H1 (cell line): ENCODE results near the gene GPRASP3. TPM values are rescaled to one million over a fixed set of nuclear protein-coding genes. Genes with fewer than 3 reads are reported as not detected.
"Not testable (repeated sequence)": the region's sequence is repeated elsewhere in the genome, so short reads cannot be mapped to it uniquely, and the experiment has no call there.

Experiments used
- CTCF ChIA-PET: fragments of 300-600 bp; sonication (Branson Sonifier 250); formaldehyde crosslinking; loops from one replicate; lab custom pipeline; 2021; ENCODE audit not compliant: partially characterized antibody; lab: Charles Lee
- POLR2A ChIA-PET: fragments of 300-600 bp; sonication (Branson Sonifier 250); formaldehyde crosslinking; loops from one replicate; lab custom pipeline; 2021; ENCODE audit warnings: inconsistent platforms; ENCODE audit not compliant: partially characterized antibody; lab: Charles Lee
- DNase-seq, 2 experiments: peaks; one replicate each; pipeline versions ENCODE4 v3.0.0 to v3.0.0-alpha.2; 2010 to 2022; ENCODE audit warnings: low spot score in 2 of 2, low read depth in 1 of 2, mixed read lengths in 1 of 2
- FAIRE-seq: peaks from 2 replicates; lab custom pipeline; 2011; peaks lifted over from hg19 to GRCh38; lab: Jason Lieb, UNC
- H2AFZ ChIP-seq: 2 replicates; pipeline ENCODE4 v1.8.1; 2012; ENCODE audit warnings: low read length, inconsistent platforms
- H2AK5ac ChIP-seq: 2 replicates; pipeline ENCODE4 v1.6.1; 2013; ENCODE audit warnings: low read depth, low read length
- H2BK120ac ChIP-seq: replicated peaks from 2 replicates; pipeline ENCODE3; 2013; ENCODE audit warnings: low read depth, low read length, inconsistent platforms
- H2BK12ac ChIP-seq: 2 replicates; pipeline ENCODE4 v1.6.1; 2013; ENCODE audit warnings: low read depth, low read length
- H2BK15ac ChIP-seq: 2 replicates; pipeline ENCODE4 v1.6.1; 2013; ENCODE audit warnings: low read length
- H2BK20ac ChIP-seq: 2 replicates; pipeline ENCODE4 v1.6.1; 2013; ENCODE audit warnings: low read length
- H2BK5ac ChIP-seq: 2 replicates; pipeline ENCODE4 v1.6.1; 2013; ENCODE audit warnings: low read depth, low read length
- H3K14ac ChIP-seq: 2 replicates; pipeline ENCODE4 v1.6.1; 2013; ENCODE audit warnings: inconsistent platforms; ENCODE audit not compliant: insufficient read length
- H3K18ac ChIP-seq: 2 replicates; pipeline ENCODE4 v1.6.1; 2013; ENCODE audit warnings: low read length; ENCODE audit errors: extremely low read depth
- H3K23ac ChIP-seq: 2 replicates; pipeline ENCODE4 v1.6.1; 2013; ENCODE audit warnings: inconsistent platforms; ENCODE audit not compliant: insufficient read length
- H3K23me2 ChIP-seq: 2 replicates; pipeline ENCODE4 v1.6.1; 2013; ENCODE audit warnings: low read depth, low read length
- H3K27ac ChIP-seq: 2 replicates; pipeline ENCODE4 v1.6.1; 2011; ENCODE audit warnings: low read depth, low read length, inconsistent platforms
- H3K27me3 ChIP-seq, 4 experiments: replicated peaks in 1 of 4; 1 replicate in 1 of 4; 2 replicates in 3 of 4; pipeline versions ENCODE4 v1.6.1 to v1.8.1; 2011 to 2013; ENCODE audit warnings: low read length in 3 of 4, mild to moderate bottlenecking in 3 of 4, inconsistent platforms in 2 of 4, mixed read lengths in 2 of 4, moderate library complexity in 1 of 4; ENCODE audit not compliant: control insufficient read depth in 3 of 4, insufficient read depth in 3 of 4; ENCODE audit errors: extremely low read depth in 1 of 4
- H3K36me3 ChIP-seq, 4 experiments: 2 replicates each; pipeline versions ENCODE4 v1.6.1 to v1.8.1; 2011 to 2013; ENCODE audit warnings: mild to moderate bottlenecking in 4 of 4, low read length in 3 of 4, moderate library complexity in 2 of 4, control low read depth in 1 of 4, inconsistent platforms in 1 of 4; ENCODE audit not compliant: insufficient read depth in 4 of 4, control insufficient read depth in 2 of 4
- H3K4ac ChIP-seq: replicated peaks from 2 replicates; pipeline ENCODE3; 2013; ENCODE audit warnings: low read length, low read depth, mixed read lengths, inconsistent platforms; ENCODE audit not compliant: insufficient read length
- H3K4me1 ChIP-seq, 4 experiments: replicated peaks in 1 of 4; 1 replicate in 1 of 4; 2 replicates in 3 of 4; pipeline versions ENCODE4 v1.6.1 to v1.8.1; 2011 to 2013; ENCODE audit warnings: low read length in 3 of 4, inconsistent platforms in 2 of 4, mixed read lengths in 1 of 4; ENCODE audit not compliant: insufficient read depth in 4 of 4, control insufficient read depth in 3 of 4
- H3K4me2 ChIP-seq, 2 experiments: 2 replicates each; pipeline versions ENCODE4 v1.6.1 to v1.8.1; 2011 to 2013; ENCODE audit warnings: low read depth in 2 of 2, low read length in 2 of 2, control low read depth in 1 of 2, inconsistent platforms in 1 of 2, mild to moderate bottlenecking in 1 of 2; ENCODE audit not compliant: insufficient read depth in 1 of 2
- H3K4me3 ChIP-seq, 4 experiments: fragments of 200-600, 300-600 bp in 1 of 4; sonication (generic), shearing (Covaris generic), sonication (Bioruptor Twin) in 1 of 4; 2 replicates each; pipeline versions ENCODE4 v1.5.1 to v1.8.1; 2011 to 2016; ENCODE audit warnings: low read length in 4 of 4, low read depth in 3 of 4, control low read depth in 2 of 4, inconsistent platforms in 2 of 4, mild to moderate bottlenecking in 2 of 4, mixed read lengths in 1 of 4, moderate library complexity in 1 of 4; ENCODE audit not compliant: insufficient read depth in 2 of 4; ENCODE audit errors: extremely low read depth in 1 of 4
- H3K56ac ChIP-seq: replicated peaks from 2 replicates; pipeline ENCODE3; 2013; ENCODE audit warnings: low read depth, mild to moderate bottlenecking, mixed read lengths, low read length, inconsistent platforms; ENCODE audit not compliant: insufficient read length
- H3K79me1 ChIP-seq: 2 replicates; pipeline ENCODE4 v1.6.1; 2013; ENCODE audit warnings: low read depth, low read length, control low read depth
- H3K79me2 ChIP-seq, 2 experiments: 2 replicates each; pipeline versions ENCODE4 v1.6.1 to v1.8.1; 2012 to 2013; ENCODE audit warnings: low read length in 2 of 2, mild to moderate bottlenecking in 2 of 2, inconsistent platforms in 1 of 2; ENCODE audit not compliant: insufficient read depth in 2 of 2, control insufficient read depth in 1 of 2
- H3K9ac ChIP-seq, 4 experiments: replicated peaks in 1 of 4; 1 replicate in 1 of 4; 2 replicates in 3 of 4; pipeline versions ENCODE4 v1.6.1 to v1.8.1; 2011 to 2013; ENCODE audit warnings: low read depth in 3 of 4, low read length in 3 of 4, control low read depth in 2 of 4, mild to moderate bottlenecking in 2 of 4, moderate library complexity in 2 of 4, inconsistent platforms in 1 of 4; ENCODE audit errors: extremely low read depth in 1 of 4
- H3K9me3 ChIP-seq, 2 experiments: 2 replicates each; pipeline versions ENCODE4 v1.6.1 to v1.8.1; 2012 to 2013; ENCODE audit warnings: mild to moderate bottlenecking in 2 of 2, moderate library complexity in 2 of 2, control low read depth in 1 of 2, inconsistent platforms in 1 of 2, low read depth in 1 of 2, low read length in 1 of 2, mixed read lengths in 1 of 2; ENCODE audit not compliant: insufficient read depth in 2 of 2
- H4K20me1 ChIP-seq, 2 experiments: replicated peaks in 1 of 2; 2 replicates each; pipeline versions ENCODE3 to v1.8.1; 2011 to 2013; ENCODE audit warnings: inconsistent platforms in 2 of 2, low read length in 2 of 2, mild to moderate bottlenecking in 1 of 2; ENCODE audit not compliant: insufficient read depth in 2 of 2, control insufficient read depth in 1 of 2
- H4K5ac ChIP-seq: 2 replicates; pipeline ENCODE4 v1.6.1; 2013; ENCODE audit warnings: low read length, low read depth, mixed read lengths, inconsistent platforms; ENCODE audit not compliant: insufficient read length
- H4K8ac ChIP-seq: 2 replicates; pipeline ENCODE4 v1.8.0; 2013; ENCODE audit warnings: mild to moderate bottlenecking, moderate library complexity, low read length, inconsistent platforms; ENCODE audit not compliant: insufficient read depth; ENCODE audit errors: extremely low read depth
- H4K91ac ChIP-seq: replicated peaks from 2 replicates; pipeline ENCODE3; 2013; ENCODE audit warnings: low read length, mixed read lengths, inconsistent platforms; ENCODE audit not compliant: insufficient read length
- WGBS, 2 experiments: shearing (Covaris generic) in 1 of 2; methylation state at CpG; one replicate each; pipeline versions ENCODE4 v1.1.6 to v1.1.7; 2013 to 2015; ENCODE audit warnings: low lambda C conversion rate in 2 of 2, mixed read lengths in 2 of 2, inconsistent platforms in 1 of 2, low coverage in 1 of 2, missing lambda C conversion rate in 1 of 2; ENCODE audit not compliant: insufficient replicate concordance in 2 of 2, insufficient coverage in 1 of 2, insufficient read length in 1 of 2; ENCODE audit errors: extremely low coverage in 1 of 2, missing lambda C conversion rate in 1 of 2; 5-methylcytosine and 5-hydroxymethylcytosine counted together
- polyA plus RNA-seq, 7 experiments: library from polyadenylated mRNA; depleted of rRNA in 3 of 7; stranded (reverse) in 5 of 7; unstranded in 2 of 7; fragments of >200 nt in 5 of 7; fragments of 200-250 nt in 2 of 7; gene quantifications; 1 replicate in 5 of 7; 2 replicates in 1 of 7; 4 replicates in 1 of 7; pipeline versions ENCODE4 v1.2.1 to v1.2.3, GENCODE V29; 2011 to 2013; ENCODE audit warnings: missing spikeins in 2 of 7, mixed read lengths in 2 of 7
- total RNA-seq: library from RNA; stranded (reverse); fragmentation: NEBNext Ultra II Directional; extraction: Animal tissue kit (Norgen Biotek cat#: 25700); gene quantifications from 2 replicates; pipeline ENCODE4 v1.2.1, GENCODE V29; 2021

The GPRASP3 gene
- total and polyA plus RNA-seq, 2 of the 8 experiments (the other 6 are each of a cell fraction or from before 2014, with no cell fraction given) = 7.0 to 19.8 TPM

DNA sequence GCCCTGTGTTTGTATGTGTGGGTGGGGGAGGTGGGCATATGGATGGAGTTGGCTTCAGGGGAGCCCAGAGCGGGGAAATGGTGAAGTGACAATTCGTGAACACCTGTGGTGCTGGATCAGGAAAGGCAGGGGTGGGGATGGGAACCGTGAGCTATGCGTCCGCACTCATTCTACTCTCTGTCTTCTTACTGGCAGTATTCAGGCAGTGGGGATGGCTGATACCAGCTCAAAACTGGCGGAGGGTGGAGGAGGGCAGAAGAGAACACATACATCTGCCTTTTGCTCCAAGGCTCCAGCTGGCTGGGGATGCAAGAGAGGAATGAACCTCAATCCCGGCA, 595 bp downstream of the GPRASP3 start:
- H4K8ac ChIP-seq = peak overlapping the region; percentile 93; the same call in 1 of the 2 replicates
- POLR2A ChIA-PET = interaction anchor here (1.6 kb wide), 1 partner anchor 9 kb away, joined by 10 read pairs; no protein-coding TSS in a partner anchor
- H4K91ac ChIP-seq, H3K18ac ChIP-seq, H4K5ac ChIP-seq, H2BK120ac ChIP-seq, H3K4ac ChIP-seq, H3K14ac ChIP-seq, H3K36me3 ChIP-seq, H3K9me3 ChIP-seq, H3K79me2 ChIP-seq, H2AK5ac ChIP-seq, H3K27ac ChIP-seq, H3K23ac ChIP-seq, H3K4me1 ChIP-seq, H4K20me1 ChIP-seq, H3K27me3 ChIP-seq, FAIRE-seq, H2BK20ac ChIP-seq, H3K23me2 ChIP-seq, H2AFZ ChIP-seq, H3K56ac ChIP-seq, H2BK5ac ChIP-seq, H3K79me1 ChIP-seq, H2BK15ac ChIP-seq, DNase-seq, H2BK12ac ChIP-seq: not testable (repeated sequence)
- H3K4me3 ChIP-seq = peak overlapping the region; percentile 36 to 72 (median 54)
- H3K4me2 ChIP-seq = peak overlapping the region; percentile 81 to 83
- WGBS, 2 experiments = 59% methylated on average over 5 of the region's 7 CpGs; no CpG with 5 or more reads in 1 of the 2 experiments
- peak overlapping the region; percentile 13 to 91 (median 51); a peak in 5 of 7 replicates for H3K9ac ChIP-seq
- CTCF ChIA-PET = interaction anchor here (1.0 kb wide), 1 partner anchor 114 kb away, joined by 3 read pairs; no protein-coding TSS in a partner anchor
